Stimulated activated CD4-positive, alpha-beta T cell treated with anti-CD3 and anti-CD28 coated beads, Interleukin-15, amount 100 ng/mL, for 1 hour (primary cell): Measurements from ENCODE around the gene ZNF496.
"Not testable (repeated sequence)": the region's sequence is repeated elsewhere in the genome, so short reads cannot be mapped to it uniquely, and the experiment has no call there.

Experiments
- DNase-seq, 2 donors: peaks; one replicate each; pipeline ENCODE4 v3.0.0-alpha.2; 2020; ENCODE audit warnings: low read depth in 1 of 2, low spot score in 1 of 2

Gene ZNF496

GRCh38 chr1:247331525-247332214 is at the start of gene ZNF496:
Gene ZNF496, minus strand, starts transcription at chr1:247331867. Its CDS starts 2,289 bp downstream, at chr1:247329578.
- DNase-seq: peak; percentile 15 to 57

DNA sequence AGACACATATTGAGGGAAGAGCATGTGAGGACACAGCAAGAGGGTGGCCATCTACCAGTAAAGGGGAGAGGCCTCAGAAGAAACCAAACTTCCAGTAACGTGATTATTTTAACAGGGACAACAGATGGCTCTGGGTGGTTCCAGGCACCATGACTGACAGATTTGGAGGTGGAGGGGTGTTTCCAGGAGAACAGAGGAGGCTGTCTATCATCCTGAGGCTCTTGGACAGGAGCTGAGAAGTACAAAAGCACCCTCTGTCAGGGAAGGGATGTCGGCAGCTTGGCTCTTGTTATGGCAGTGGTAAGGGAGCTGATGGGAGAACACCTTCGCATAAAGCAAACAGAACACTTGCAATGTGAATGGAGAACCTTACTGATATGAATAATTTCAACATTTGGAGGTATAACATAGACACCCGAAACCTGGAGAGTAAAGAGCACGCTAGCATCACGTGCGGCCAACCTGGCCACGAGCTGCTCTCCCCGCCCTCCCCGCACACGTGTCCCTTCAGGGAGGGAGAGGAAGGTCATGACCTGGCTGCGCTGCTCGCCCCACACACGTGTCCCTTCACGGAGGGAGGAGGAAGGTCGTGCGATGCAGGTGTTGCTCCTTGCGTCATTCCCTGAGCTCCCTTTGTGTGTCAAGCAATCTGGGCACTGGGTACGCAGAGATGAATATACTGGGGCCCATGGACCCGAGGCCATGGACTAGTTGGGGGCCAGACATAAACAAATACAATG is 46.8 kb upstream of the ZNF496 start:
- DNase-seq: no peak

GRCh38 chr1:247377656-247378055 is 46.0 kb upstream of the ZNF496 start:
- not testable (repeated sequence) for DNase-seq

- DNase-seq: no peak
These were observed 45.0 kb upstream of the ZNF496 start for GRCh38 chr1:247376659-247377058.

- no peak for DNase-seq
These were observed 44.1 kb upstream of the ZNF496 start for GRCh38 chr1:247375747-247376146.

GRCh38 chr1:247374651-247375334 is 43.1 kb upstream of the ZNF496 start:
- not testable (repeated sequence) for DNase-seq

DNA sequence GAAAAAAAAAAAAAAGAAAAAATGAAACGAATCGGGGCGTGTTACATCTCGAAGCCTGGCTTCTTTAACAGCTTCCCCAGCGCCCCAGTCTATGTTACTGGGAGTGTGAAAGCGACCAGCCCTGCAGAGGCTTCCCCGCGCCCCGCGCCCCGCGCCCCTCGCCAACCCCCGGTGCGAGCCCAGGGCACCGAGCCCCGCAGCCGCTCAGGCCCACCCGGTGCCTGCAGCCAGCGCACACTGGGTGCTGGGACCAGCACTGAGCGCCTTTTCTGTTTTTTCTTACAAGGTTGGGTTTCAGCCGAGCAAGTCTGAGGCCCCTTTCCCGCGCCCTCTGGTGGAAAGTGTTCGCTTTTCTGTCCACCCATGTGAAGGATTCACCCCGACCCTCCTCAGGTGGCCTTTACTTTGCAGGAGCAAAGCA is 42.1 kb upstream of the ZNF496 start:
- peak; percentile 24 to 46 for DNase-seq

DNA sequence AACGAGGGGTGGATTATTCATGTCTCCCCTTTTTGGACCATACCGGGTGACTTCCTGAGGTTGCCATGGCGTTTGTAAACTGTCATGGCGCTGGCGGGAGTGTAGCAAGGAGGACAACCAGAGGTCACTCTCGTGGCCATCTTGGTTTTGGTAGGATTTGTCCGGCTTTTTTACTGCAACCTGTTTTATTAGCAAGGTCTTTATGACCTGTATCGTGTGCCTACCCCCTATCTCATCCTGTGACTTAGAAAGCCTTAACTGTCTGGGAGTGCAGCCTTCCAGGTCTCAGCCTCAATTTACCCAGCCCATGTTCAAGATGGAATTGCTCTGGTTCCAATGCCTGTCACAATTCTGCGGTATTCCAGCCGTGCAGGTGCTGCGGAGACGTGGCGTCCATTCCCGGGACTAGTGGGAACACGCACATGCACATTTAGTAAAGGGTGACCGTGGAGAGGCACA is 40.2 kb upstream of the ZNF496 start:
- no peak for DNase-seq

DNA sequence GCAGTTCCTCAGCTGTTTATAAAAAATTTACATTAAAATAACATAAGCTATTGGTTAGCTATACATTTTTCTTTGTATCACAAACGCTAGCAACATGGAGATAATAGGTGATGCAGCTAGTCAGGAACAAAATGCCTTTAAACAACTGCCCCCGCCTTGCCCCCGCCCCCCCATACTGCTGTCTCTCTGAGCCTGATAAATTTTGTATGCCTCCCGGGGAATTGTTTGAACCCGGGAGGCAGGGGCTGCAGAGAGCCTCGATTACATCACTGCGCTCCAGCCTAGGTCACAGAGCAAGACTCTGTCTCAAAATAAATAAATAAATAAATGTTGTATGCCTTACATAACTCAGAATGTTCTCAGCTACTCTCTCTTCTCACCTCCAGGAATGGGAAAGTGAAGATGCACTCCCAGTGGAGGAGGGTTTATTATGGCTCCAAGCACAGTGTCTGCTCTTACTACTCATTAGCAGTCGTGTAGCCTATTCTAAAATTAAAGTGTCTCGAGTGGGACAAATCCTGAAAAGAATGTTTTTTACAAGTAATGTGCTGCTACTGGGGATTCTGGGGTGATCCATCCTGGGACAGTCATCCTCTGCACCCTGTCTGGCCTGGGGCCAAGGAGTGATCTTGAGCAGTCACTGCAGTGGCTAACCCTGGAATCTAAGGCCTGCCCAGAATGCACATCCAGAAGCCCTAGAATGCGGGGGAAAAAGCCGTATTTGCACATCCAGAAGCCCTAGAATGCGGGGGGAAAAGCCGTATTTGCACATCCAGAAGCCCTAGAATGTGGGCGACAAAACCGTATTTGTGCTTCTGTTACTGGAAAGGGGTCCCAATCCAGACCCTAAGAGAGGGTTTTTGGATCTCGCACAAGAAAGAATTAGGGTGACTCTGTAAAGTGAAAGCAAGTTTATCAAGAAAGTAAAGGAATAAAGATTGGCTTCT is 39.4 kb upstream of the ZNF496 start:
- DNase-seq: no peak

- no peak for DNase-seq
These were observed 37.0 kb upstream of the ZNF496 start for GRCh38 chr1:247368490-247369145.

- DNase-seq: no peak
These were observed 36.2 kb upstream of the ZNF496 start for GRCh38 chr1:247367786-247368422.

DNA sequence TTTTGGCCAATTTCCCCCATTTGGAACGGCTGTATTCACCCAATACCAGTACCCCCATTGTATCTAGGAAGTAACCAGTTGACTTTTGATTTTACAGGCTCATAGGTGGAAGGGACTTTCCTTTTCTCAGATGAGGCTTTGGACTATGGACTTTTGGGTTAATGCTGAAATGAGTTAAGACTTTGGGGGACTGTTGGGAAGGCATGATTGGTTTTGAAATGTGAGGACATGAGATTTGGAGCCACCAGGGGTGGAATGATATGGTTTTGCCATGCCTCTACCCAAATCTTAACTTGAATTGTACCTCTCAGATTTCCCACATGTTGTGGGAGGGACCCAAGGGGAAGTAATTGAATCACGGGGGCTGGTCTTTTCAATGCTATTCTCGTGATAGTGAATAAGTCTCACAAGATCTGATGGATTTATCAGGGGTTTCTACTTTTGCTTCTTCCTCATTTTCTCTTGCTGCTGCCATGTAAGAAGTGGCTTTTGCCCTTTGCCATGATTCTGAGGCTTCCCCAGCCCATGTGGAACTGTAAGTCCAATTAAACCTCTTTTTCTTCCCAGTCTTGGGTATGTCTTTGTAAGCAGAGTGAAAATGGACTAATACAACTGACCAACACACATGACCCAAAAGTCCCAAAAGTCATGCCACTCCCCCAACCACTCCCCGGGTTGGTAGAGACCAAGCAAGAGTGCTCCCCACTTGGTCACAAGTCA is 35.4 kb upstream of the ZNF496 start:
- no peak for DNase-seq

GRCh38 chr1:247366345-247366744 is 34.7 kb upstream of the ZNF496 start:
- DNase-seq: not testable (repeated sequence)

DNA sequence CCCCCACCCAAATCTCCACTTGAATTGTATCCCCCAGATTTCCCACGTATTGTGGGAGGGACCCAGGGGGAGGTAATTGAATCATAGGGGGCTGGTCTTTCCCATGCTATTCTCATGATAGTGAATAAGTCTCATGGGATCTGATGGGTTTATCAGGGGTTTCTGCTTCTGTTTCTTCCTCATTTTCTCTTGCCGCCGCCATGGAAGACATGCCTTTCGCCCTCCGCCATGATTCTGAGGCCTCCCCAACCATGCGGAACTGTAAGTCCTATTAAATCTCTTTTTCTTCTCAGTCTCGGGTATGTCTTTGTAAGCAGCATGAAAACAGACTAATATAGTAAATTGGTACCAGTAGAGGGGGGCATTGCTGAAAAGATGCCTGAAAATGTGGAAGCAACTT is 33.4 kb upstream of the ZNF496 start:
- no peak for DNase-seq

- DNase-seq: not testable (repeated sequence)
These were observed 31.3 kb upstream of the ZNF496 start for GRCh38 chr1:247363000-247363399.

- DNase-seq: no peak
These were observed 30.5 kb upstream of the ZNF496 start for GRCh38 chr1:247362153-247362552.

GRCh38 chr1:247360991-247361731 is 29.5 kb upstream of the ZNF496 start:
- no peak for DNase-seq

GRCh38 chr1:247360116-247360898 is 28.6 kb upstream of the ZNF496 start:
- DNase-seq: no peak
